Retina (tissue), 1 donor: ENCODE data around the gene MERTK.
A peak's percentile ranks its signal among the peaks of the same experiment; 100 is the strongest.
"Not testable (repeated sequence)": the region's sequence is repeated elsewhere in the genome, so short reads cannot be mapped to it uniquely, and the experiment has no call there.

Experiments used
- DNase-seq: peaks from one replicate; pipeline ENCODE4 v3.0.0-alpha.2; 2016

Gene MERTK

DNA sequence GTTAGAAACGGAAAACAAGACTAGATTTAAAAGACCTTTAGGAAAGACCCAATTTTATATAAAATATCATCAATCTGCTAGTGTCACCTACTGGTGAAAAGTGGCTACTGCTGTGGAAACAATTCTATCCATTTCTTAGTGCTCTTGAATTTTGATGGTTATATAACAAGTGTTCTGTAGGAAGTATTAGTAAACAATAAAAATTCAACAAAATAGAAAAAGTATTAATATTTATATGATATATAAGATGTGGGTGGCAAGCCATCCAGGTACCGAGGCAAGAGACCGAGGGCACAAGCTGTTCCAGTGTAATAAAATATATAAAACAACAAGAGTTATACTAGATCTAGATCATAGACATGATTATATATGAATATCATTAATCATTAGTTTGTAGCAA is 150.5 kb downstream of the MERTK start:
- DNase-seq = peak; percentile 15

DNA sequence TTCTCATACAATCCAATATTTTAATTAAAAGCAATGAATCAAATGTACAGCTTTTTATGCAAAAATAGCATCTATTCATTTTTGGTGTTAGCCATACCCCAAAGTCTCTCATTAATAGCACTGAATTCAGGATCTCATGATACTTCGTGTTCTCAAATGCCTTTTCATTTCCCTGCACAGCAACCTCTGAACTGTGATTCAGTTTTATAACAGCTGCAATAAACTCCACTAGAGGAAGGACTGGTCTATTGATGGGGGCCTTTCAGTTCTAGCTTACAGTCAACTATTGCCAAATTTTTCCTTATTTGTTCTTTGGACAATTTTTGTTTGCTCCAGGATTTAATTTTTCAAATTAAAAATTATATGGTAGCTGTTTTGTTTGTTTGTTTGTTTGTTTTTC is 151.9 kb downstream of the MERTK start:
- DNase-seq = no peak

DNA sequence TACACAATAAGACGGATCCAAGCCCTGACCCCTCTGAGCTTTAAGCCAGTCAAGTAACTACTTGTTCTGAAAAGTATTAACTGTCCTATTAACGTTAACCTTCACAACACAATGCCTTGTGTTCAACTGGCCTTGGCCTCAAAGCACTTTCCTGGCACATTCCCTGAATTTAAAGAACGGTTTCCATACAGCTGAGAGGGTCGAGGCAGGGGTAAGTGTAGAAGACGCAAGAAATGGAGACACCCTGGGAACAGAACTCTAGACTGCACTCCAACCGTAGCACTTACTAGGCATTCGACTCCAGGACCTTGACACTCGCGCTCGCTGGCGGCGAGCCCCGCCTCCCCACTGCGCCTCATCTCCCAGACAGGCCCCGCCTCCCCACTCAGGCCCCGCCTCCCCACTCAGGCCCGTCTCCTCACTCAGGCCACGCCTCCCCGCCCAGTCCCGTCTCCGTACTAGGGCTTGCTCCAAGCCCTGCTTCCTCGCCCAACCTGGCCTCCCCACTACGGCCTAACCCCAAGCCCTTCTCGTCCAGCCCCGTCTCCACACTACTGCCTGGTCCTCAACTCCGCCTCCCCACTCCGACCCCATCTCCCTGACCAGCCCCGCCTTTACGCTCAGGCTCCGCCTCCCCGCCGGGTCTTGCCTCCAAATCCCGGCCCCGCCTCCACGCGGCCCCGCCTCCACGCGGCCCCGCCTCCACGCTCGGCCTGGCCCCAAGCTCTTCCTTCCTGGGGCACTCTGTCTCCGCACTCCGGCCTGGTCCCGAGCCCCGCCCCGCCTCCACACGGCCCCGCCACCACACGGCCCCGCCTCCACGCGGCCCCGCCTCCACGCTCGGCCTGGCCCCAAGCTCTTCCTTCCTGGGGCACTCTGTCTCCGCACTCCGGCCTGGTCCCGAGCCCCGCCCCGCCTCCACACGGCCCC is 155.8 kb downstream of the MERTK start:
- DNase-seq = peak; percentile 95

DNA sequence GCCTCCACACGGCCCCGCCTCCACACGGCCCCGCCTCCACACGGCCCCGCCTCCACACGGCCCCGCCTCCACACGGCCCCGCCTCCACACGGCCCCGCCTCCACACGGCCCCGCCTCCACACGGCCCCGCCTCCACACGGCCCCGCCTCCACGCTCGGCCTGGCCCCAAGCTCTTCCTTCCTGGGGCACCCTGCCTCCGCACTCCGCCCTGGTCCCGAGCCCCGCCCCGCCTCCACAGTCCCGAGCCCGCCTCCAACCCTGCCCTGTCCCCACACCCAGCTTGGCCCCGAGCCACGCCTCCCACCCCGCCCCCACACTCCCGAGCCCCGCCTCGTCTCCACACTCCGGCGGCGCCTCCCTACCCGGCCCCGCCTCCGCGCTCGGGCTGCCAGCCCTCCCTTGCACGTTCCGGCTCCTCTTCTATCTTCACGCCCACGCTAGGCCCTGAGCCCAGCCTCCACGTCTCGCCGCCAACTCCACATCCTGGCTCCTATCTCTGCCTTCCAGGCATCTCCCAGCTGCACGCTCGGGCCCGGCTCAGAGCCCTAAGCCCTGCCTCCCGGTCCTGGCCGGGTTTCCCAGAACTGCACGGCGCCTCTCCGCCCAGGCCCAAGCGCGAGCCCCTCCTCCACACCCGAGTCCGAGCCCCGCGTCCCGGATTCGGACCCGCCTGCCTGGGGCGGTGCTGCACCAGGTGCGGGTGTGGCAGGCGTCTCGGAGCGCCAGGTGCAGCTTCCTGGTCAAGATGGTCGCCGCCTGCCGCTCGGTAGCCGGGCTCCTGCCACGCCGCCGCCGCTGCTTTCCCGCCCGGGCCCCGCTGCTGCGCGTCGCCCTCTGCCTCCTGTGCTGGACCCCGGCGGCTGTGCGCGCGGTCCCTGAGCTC is 156.7 kb downstream of the MERTK start, which contains the start of gene TMEM87B:
TMEM87B (plus strand) TSS at position 423 of the 883 bp plus-strand sequence; CDS start at position 746, 323 bp downstream.
- DNase-seq = peak; percentile 93

DNA sequence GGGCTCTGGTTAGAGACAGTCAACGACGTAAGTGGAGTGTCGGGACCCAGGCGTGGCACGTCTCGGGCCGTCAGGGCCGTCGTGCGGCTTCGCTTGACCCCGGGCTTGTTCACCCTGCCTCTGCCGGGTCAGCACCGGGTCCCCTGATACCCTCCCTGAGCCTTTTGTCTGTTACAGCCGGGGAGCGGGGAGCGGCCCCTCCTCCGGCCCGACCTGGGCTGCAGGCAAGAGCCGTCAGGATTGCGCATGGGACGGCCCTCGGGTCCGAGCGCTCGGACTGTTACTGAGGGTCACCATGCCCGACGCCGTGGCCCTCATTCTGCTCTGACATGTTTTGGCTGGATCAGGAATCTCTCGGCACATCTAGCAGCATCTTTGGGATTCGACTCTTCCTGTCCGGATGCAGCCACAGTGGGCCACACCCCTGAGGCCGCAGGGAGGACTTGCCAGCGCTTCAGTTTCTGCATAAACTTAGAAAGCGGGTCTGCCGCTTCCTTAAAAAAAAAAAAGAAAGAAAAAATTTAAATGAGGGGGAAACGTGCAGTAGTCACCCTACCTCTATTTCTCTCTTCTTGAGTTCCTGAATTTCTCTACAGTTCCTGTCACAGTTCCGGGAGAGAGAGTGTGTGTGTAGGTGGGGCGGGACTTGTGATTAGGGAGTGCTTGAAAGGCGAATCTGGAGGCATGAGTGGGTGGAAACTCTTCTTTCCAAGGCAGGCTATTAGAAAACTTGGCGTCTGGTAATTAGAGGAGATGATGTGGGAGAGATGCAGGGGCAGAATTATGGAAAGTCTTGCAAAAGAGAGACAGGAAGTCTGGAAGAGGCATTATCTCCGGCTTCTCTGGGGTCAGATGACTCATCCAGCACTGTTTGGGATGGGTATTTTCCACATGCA is 157.6 kb downstream of the MERTK start:
- no peak for DNase-seq

DNA sequence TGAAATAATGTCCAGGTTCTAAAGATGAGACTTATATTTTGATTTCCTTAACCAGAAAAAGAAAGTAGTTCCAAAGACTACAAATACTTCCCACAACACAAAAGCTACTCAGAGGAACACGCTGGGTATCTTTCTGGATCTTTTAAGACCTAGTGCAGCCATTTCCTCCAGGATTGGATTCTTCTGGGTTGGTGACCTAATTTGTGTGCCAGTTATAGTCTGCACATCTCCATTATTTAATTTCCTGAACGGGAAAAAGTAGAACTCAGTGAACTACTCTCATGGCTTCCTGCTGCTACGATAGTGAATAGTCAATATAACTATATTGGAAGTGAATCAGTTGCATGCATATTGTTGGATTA is 158.2 kb downstream of the MERTK start:
- DNase-seq = no peak

DNA sequence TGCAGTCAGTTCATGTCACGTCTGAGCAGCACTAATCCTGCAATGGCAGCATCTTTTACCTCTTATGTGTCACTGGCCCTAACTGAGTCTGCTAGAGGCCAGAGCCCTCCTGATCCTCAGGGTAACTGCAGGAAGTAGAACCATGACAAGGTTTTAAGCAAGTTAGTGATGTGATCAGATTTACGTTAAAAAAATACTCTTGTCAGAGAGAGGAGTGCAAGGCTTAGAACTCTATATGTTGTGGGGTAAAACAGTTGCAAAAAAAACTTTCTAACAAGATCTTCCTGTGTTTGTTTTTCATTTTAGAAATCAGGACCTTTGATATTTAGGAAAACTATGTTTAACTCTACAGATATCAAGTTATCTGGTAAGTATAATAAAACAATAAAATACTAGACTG is 161.3 kb downstream of the MERTK start:
- no peak for DNase-seq

DNA sequence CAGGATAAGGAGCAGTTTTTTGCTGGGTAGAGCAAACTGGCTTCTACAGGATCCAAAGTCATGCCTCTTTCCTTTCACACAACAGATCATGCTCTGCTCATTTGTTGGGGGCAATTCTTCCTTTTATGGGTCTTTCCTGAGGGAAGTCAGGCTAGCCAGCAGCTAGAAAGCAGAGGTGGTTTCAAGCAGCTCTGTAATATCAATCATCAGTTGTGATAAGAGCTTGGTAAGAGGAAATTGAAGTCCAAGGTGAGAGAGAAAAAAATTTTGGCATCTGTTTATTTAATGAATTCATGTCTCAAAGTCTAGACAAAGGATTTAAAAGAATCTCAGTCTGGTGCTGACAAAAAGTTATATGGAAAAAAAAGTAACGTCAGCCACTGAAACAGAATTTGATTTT is 162.9 kb downstream of the MERTK start:
- no peak for DNase-seq

DNA sequence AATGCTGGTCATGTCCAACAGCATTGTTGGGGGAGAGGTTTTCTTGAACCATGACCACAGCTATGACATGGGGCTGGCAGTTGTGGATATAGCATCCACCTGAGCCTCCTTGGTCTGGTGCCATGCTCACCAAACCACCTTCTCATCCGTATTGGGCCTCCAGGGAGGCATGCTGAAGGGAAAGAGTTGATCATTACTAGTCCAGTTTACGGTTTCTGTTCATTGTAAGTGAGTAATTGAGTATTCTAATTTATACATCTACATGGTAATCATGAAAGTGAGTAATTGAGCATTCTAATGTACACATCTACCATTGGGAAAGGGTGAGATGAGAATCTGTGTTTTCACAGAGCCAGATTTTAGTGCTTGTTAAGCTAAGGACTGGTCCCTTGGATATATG is 163.4 kb downstream of the MERTK start:
- DNase-seq = no peak

DNA sequence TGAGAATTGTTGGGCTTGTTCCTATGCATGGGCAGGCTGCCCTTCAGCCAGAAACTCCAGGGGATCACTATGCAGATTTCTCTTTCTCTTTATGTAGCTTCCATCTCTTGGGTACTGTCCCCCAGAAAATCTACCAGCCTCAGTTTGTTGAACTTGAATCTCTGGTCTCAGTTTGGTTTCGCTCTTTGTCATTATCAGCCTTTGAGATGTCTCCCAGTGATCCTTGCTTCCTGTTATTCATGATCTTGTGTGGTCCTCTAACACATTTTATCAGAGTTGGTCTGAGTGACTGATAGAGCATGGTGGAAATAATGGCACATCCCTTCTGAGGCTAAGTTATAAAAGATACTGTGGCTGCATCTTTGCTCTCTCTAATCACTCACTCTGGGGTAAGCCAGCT is 164.5 kb downstream of the MERTK start:
- no peak for DNase-seq

DNA sequence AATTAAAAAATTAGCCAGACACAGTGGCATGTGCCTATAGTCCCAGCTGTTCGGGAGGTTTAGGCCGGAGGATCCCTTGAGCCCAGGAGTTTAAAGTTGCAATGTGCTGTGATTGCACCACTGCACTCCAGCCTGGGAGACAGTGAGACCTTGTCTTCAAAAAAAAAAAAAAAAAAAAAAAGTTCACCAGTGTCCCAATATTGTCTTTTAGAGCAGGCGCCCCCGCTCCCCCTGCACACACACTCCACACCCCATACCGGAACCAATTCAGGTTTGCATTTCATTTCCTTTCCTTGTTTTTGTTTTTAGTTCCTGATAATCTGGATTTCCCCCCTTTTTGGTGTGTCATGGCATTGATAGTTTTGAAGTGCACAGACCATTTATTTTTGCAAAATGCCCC is 167.1 kb downstream of the MERTK start:
- no peak for DNase-seq

DNA sequence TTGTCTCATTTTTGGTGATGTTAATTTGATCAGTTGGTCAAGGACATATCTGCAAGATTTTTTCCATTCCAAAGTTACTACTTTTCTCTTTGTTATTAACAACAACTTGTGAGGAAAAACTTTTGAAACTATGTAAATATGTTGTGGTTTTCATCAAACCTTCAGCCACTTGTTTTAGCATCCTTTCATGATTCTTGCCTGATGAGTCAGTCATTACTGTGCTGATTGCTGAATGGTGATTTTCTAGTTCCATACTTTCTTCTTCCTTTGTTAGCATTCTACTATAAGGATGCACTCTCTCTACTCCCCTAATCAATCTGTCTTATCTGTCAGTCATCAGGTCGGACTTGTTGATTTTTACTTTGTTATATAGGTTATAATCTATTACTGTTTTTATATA is 167.6 kb downstream of the MERTK start:
- DNase-seq = no peak

DNA sequence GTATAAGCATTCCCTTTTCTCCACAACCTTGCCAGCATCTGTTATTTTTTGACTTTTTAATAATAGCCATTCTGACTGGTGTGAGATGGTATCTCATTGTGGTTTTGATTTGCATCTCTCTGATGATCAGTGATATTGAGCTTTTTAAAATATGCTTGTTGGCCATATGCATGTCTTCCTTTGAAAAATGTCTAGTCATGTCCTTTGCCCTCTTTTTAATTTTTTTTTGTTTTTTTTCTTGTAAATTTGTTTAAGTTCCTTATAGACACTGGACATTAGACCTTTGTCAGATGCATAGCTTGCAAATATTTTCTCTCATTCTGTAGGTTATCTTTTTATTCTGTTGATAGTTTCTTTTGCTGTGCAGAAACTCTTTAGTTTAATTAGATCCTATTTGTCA is 171.4 kb downstream of the MERTK start:
- not testable (repeated sequence) for DNase-seq

DNA sequence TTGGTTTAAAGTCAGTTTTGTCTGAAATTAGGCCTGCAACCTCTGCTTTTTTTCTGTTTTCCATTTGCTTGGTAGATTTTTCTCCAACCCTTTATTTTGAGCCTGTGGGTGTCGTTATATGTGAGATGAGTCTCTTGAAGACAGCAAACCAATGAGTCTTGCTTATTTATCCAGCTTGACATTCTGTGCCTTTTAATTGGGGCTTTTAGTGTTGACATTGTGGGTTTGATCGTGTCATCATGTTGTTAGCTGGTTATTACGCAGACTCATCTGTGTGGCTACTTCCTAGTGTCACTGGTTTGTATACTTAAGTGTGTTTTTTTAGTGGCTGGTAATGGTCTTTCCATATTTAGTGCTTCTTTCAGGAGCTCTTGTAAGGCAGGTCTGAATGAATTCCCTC is 175.5 kb downstream of the MERTK start:
- no peak for DNase-seq

DNA sequence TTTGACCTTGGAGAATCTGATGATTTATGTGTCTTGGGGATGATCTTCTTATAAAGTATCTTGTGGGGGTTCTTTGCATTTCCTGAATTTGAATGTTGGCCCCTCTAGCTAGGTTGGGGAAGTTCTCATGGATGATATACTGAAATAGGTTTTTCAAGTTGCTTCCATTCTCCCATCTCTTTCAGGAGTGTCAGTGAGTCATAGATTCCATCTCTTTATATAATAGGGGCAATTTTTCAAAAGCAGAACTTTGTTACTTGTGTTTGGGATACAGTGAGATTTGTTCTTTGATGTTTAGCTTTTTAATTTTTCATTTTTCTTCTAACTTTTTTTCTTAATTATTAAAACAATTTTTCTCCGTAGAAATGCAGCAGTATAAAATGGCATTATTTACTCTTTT is 176.1 kb downstream of the MERTK start:
- no peak for DNase-seq

DNA sequence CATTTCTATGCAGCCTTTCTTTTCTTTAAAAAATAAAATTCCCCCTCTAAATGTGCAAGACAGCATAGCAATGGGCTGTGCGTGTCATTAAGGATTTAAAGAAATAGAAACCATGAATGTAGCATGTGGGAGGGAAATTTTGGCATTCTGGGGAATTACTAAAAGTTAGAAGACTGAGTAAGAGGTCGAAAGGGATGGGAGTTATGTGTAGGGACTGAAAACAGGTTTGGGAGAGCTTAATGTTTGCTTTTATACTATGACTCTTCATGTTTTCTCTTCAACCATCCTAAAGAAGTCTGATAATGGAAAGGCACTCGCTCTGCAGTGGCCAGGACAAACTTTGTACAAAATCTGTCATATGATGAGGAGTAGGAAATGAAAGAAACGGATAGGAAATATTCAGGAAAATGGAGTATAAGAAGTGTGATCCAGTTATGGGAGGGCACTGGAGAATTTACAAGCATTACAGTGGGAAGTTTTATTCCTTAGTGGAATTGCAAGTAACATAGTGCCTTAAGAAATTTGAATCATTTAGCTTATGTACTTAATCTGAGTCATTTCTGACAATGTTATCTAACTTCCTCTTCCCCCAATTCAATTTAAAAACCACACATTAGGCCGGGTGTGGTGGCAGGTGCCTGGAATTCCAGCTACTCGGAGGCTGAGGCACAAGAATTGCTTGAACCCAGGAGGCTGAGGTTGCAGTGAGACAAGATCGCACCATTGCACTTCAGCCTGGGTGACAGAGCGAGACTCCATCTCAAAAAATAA is 177.3 kb downstream of the MERTK start:
- DNase-seq = no peak

DNA sequence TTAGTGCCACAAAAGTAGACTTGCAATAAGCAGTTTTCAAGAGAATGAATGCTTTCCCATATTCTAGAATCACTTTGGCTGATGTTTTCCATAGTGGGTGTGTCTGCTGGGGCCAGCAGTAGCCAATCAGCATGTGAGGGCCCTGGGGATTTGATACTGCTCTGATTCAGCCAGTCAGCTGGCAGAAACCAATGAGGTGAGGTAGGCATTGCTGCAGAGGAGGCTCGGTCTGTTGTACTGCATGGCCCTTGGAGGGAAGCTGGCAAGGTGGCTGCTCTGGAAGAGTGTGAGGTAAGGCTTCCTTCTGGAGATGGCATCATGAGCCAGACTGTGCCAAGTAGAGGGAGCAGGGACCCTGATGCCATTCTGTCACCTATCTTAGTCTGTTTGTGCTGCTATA is 179.4 kb downstream of the MERTK start:
- peak; percentile 17 for DNase-seq
